Measurements from ENCODE around the gene KLF5. TPM values are rescaled to one million over a fixed set of nuclear protein-coding genes. Genes with fewer than 3 reads are reported as not detected.
"Not testable (repeated sequence)": the region's sequence is repeated elsewhere in the genome, so short reads cannot be mapped to it uniquely, and the experiment has no call there.

The KLF5 gene
- total and polyA plus RNA-seq, 4 experiments from 2014 or later, result 0.83 to 5.4 (median 4.2) TPM

DNA sequence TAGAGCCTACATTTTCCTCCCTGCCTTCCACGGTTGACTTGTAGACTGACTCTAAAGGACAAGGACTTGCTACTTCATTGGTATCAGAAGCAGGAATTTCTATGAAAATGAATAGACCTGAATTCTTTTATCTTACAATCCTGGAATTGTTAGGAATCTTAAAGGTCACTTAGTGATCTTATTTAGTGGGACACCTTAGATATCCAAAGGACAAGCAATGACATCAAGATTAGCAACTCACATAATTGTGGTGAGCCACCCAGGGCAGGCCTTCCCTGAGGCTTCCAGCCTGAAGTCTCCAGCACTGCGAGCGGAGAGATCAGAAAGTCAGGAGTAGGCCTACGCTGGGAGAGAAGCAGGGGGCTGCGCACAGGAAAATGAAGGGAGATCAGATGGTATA lies 37.8 kb downstream of the KLF5 start:
- Histone ChIP-seq H3K27me3 (ENCODE audit: insufficient read depth, low read length) (no peaks in the 10 kb centered on the region), H3K36me3 (ENCODE audit: insufficient read depth, low read length) (no peaks in the 10 kb centered on the region), H3K4me3 (ENCODE audit: low read length in 2 of 2) (no peak overlapping the region), H3K27ac (ENCODE audit: low read depth, low read length) (no peak overlapping the region), H3K9me3 (ENCODE audit: control insufficient read depth in 1 of 2, low read length in 2 of 2) (no peaks in the 10 kb centered on the region), H3K4me1 (ENCODE audit: insufficient read depth, low read length) (no peaks in the 10 kb centered on the region)
- ChIA-PET POLR2A (ENCODE audit: partially characterized antibody) (no interaction called here), CTCF (ENCODE audit: partially characterized antibody) (no interaction called here)
- no peak for DNase-seq
- Mint-ChIP-seq H3K27ac (no peak overlapping the region), H3K9me3 (peaks cover 0 to under 1% (median 0%) of the 10 kb centered on the region in 8 donors), H3K36me3 (no peaks in the 10 kb centered on the region), H3K27me3 (no peaks in the 10 kb centered on the region), H3K4me3 (no peak overlapping the region), H3K4me1 (peaks cover 0 to 4% (median under 1%) of the 10 kb centered on the region in 4 donors)
- intact Hi-C loops (cut with micrococcal nuclease), result no loop called here

GRCh38 chr13:73100781-73101180 lies 42.0 kb downstream of the KLF5 start:
- CTCF ChIA-PET (ENCODE audit: partially characterized antibody); H3K36me3 ChIP-seq (ENCODE audit: insufficient read depth, low read length); H3K4me1 Mint-ChIP-seq; H3K27me3 ChIP-seq (ENCODE audit: insufficient read depth, low read length); H3K36me3 Mint-ChIP-seq; H3K27me3 Mint-ChIP-seq; H3K4me3 Mint-ChIP-seq; DNase-seq; H3K27ac ChIP-seq (ENCODE audit: low read depth, low read length); H3K9me3 ChIP-seq (ENCODE audit: control insufficient read depth in 1 of 2, low read length in 2 of 2); POLR2A ChIA-PET (ENCODE audit: partially characterized antibody); H3K4me3 ChIP-seq (ENCODE audit: low read length in 2 of 2); H3K27ac Mint-ChIP-seq; intact Hi-C loops (cut with micrococcal nuclease); H3K9me3 Mint-ChIP-seq; H3K4me1 ChIP-seq (ENCODE audit: insufficient read depth, low read length): not testable (repeated sequence)

DNA sequence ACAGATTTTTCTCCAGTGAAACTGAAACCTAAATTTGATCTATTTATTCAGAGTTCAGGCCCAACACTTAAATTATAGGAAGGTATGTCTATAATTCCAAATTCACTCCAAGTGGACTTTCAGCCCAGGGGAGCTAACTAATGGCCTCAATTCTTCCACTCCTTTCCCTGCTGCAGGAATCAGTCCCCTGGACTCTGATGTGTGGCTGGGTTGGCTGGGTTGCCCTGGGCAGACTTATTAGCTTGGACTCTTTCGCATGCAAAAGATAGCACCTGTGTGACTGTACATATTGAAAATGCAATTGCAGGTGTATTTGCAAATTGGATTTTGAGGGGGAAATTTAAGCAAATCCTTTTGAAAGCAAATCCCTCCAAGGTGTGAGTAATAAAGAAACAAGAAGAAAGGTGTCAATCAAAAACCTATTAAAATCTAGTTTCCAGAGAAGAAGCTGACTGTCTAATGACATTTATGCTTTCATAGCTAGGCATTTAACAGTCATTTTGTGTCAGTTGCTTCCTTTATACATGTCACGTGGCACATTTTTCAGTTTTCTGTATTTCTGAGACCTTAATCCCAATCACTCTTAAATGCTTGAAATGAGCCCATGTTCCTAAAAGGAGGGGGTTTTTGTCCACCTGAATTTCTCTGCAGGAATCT lies 42.7 kb downstream of the KLF5 start:
- intact Hi-C loops (cut with micrococcal nuclease), result no loop called here
- ChIA-PET POLR2A (ENCODE audit: partially characterized antibody) (no interaction called here), CTCF (ENCODE audit: partially characterized antibody) (no interaction called here)
- Histone ChIP-seq H3K4me1 (ENCODE audit: insufficient read depth, low read length) (no peaks in the 10 kb centered on the region), H3K4me3 (ENCODE audit: low read length in 2 of 2) (no peak overlapping the region), H3K36me3 (ENCODE audit: insufficient read depth, low read length) (no peaks in the 10 kb centered on the region), H3K27ac (ENCODE audit: low read depth, low read length) (no peak overlapping the region), H3K27me3 (ENCODE audit: insufficient read depth, low read length) (no peaks in the 10 kb centered on the region), H3K9me3 (ENCODE audit: control insufficient read depth in 1 of 2, low read length in 2 of 2) (no peaks in the 10 kb centered on the region)
- H3K9me3 Mint-ChIP-seq, result no peaks in the 10 kb centered on the region
- H3K4me1 Mint-ChIP-seq, result no peaks in the 10 kb centered on the region
- H3K36me3 Mint-ChIP-seq, result no peaks in the 10 kb centered on the region
- DNase-seq, result no peak
- H3K27me3 Mint-ChIP-seq, result peaks cover 2 to 3% of the 10 kb centered on the region in 2 donors
- H3K27ac Mint-ChIP-seq, result no peak overlapping the region
- H3K4me3 Mint-ChIP-seq, result no peak overlapping the region

DNA sequence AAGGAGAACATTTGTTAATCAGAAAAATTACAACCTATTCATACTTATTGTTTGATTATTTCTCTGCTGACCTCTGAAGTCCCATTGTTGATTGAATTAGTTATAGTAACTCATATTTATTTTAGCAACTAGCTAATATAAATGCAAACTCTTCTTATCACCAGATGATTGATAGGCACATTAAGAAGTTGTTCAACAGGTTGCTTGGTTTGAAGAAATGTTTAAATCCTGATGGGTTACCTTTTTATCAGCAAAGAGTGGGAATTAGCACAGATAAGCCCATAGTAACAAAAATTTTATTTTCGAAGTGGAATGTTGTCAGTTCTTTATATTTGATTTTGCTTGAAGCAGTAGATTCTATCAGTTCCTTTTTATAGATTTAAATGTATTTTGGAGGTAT lies 44.4 kb downstream of the KLF5 start:
- H3K36me3 Mint-ChIP-seq, result no peaks in the 10 kb centered on the region
- Histone ChIP-seq H3K36me3 (ENCODE audit: insufficient read depth, low read length) (no peaks in the 10 kb centered on the region), H3K4me1 (ENCODE audit: insufficient read depth, low read length) (no peaks in the 10 kb centered on the region), H3K27me3 (ENCODE audit: insufficient read depth, low read length) (no peaks in the 10 kb centered on the region), H3K27ac (ENCODE audit: low read depth, low read length) (no peak overlapping the region), H3K4me3 (ENCODE audit: low read length in 2 of 2) (no peak overlapping the region), H3K9me3 (ENCODE audit: control insufficient read depth in 1 of 2, low read length in 2 of 2) (no peaks in the 10 kb centered on the region)
- H3K4me3 Mint-ChIP-seq, result no peak overlapping the region
- DNase-seq, result no peak
- ChIA-PET POLR2A (ENCODE audit: partially characterized antibody) (no interaction called here), CTCF (ENCODE audit: partially characterized antibody) (no interaction called here)
- no peaks in the 10 kb centered on the region for H3K4me1 Mint-ChIP-seq
- intact Hi-C loops (cut with micrococcal nuclease), result no loop called here
- no peak overlapping the region for H3K27ac Mint-ChIP-seq
- H3K9me3 Mint-ChIP-seq, result no peaks in the 10 kb centered on the region
- H3K27me3 Mint-ChIP-seq, result peaks cover 3 to 10% of the 10 kb centered on the region in 2 donors

DNA sequence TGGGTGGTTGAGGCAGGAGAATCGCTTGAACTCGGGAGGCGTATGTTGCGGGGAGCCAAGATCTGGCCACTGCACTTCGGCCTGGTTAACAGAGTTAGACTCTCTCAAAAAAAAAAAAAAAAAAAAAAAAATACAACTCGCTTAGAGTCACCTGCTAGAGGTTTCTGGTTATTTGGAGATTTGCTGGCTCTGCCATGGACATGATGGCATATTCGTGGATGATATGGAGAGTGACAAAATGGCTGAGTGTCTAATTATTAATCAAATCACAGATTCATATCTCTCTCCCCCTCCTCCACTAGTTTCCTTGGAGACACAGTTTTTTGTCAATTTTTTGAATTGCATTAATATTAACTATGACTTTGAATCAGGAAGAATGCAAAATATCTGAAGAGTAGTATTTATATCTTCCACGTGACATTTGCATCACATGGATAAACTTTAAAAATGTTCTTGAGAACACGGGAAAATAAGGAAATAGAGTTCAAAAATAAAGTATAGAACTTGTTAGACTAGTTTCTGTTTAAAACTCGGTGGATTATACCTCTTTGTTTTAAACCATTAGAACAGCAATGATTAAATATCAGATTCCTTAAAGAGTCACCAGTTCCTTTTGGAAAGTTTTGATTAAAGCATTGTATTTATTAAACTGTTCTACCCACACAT lies 47.8 kb downstream of the KLF5 start:
- Histone ChIP-seq H3K9me3 (ENCODE audit: control insufficient read depth in 1 of 2, low read length in 2 of 2) (no peaks in the 10 kb centered on the region), H3K27me3 (ENCODE audit: insufficient read depth, low read length) (no peaks in the 10 kb centered on the region), H3K4me3 (ENCODE audit: low read length in 2 of 2) (no peak overlapping the region), H3K36me3 (ENCODE audit: insufficient read depth, low read length) (no peaks in the 10 kb centered on the region), H3K27ac (ENCODE audit: low read depth, low read length) (no peak overlapping the region), H3K4me1 (ENCODE audit: insufficient read depth, low read length) (no peaks in the 10 kb centered on the region)
- Mint-ChIP-seq H3K9me3 (no peaks in the 10 kb centered on the region), H3K27me3 (peaks cover 3 to 10% of the 10 kb centered on the region in 2 donors), H3K4me1 (no peaks in the 10 kb centered on the region), H3K4me3 (no peak overlapping the region), H3K36me3 (no peaks in the 10 kb centered on the region), H3K27ac (no peak overlapping the region)
- intact Hi-C loops (cut with micrococcal nuclease), result no loop called here
- ChIA-PET POLR2A (ENCODE audit: partially characterized antibody) (no interaction called here), CTCF (ENCODE audit: partially characterized antibody) (no interaction called here)
- no peak for DNase-seq

GRCh38 chr13:73107481-73107880 lies 48.7 kb downstream of the KLF5 start:
- no peaks in the 10 kb centered on the region for H3K9me3 Mint-ChIP-seq
- Histone ChIP-seq H3K4me3 (ENCODE audit: low read length in 2 of 2) (no peak overlapping the region), H3K27me3 (ENCODE audit: insufficient read depth, low read length) (no peaks in the 10 kb centered on the region), H3K27ac (ENCODE audit: low read depth, low read length) (no peak overlapping the region), H3K36me3 (ENCODE audit: insufficient read depth, low read length) (no peaks in the 10 kb centered on the region), H3K9me3 (ENCODE audit: control insufficient read depth in 1 of 2, low read length in 2 of 2) (no peaks in the 10 kb centered on the region), H3K4me1 (ENCODE audit: insufficient read depth, low read length) (no peaks in the 10 kb centered on the region)
- no peak for DNase-seq
- peaks cover 2 to 10% of the 10 kb centered on the region in 2 donors for H3K27me3 Mint-ChIP-seq
- H3K36me3 Mint-ChIP-seq, result no peaks in the 10 kb centered on the region
- H3K4me3 Mint-ChIP-seq, result no peak overlapping the region
- intact Hi-C loops (cut with micrococcal nuclease), result no loop called here
- H3K27ac Mint-ChIP-seq, result no peak overlapping the region
- ChIA-PET POLR2A (ENCODE audit: partially characterized antibody) (no interaction called here), CTCF (ENCODE audit: partially characterized antibody) (no interaction called here)
- H3K4me1 Mint-ChIP-seq, result no peaks in the 10 kb centered on the region

DNA sequence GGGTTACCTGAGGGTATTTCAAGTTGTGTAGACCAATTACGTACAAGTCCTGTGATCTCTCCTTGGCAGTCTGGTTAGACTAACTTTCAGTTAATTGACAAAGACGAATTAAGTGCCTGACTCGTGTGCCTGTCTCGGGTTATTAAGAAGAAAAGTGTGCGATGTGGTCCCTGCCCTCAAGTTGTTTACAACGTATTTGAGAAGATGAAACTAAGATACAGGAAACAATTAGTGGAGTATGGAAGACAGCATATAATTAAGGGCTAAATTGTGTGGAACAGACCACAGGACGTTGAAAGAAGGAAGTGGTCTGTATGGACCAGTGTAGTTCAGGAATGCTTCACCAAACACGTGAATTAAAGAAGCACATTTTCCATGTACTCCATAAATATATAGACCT lies 49.2 kb downstream of the KLF5 start:
- H3K4me3 Mint-ChIP-seq, result no peak overlapping the region
- CTCF ChIA-PET (ENCODE audit: partially characterized antibody), result no interaction called here

More for the DNA sequence above, 49.2 kb downstream of the KLF5 start:
- no peaks in the 10 kb centered on the region for H3K36me3 ChIP-seq (ENCODE audit: insufficient read depth, low read length)
- H3K4me3 ChIP-seq (ENCODE audit: low read length in 2 of 2), result no peak overlapping the region
- no peaks in the 10 kb centered on the region for H3K4me1 Mint-ChIP-seq
- no peaks in the 10 kb centered on the region for H3K36me3 Mint-ChIP-seq
- no peak overlapping the region for H3K27ac Mint-ChIP-seq
- H3K27ac ChIP-seq (ENCODE audit: low read depth, low read length), result no peak overlapping the region
- H3K4me1 ChIP-seq (ENCODE audit: insufficient read depth, low read length), result no peaks in the 10 kb centered on the region
- POLR2A ChIA-PET (ENCODE audit: partially characterized antibody), result no interaction called here
- no peaks in the 10 kb centered on the region for H3K9me3 ChIP-seq (ENCODE audit: control insufficient read depth in 1 of 2, low read length in 2 of 2)
- no peaks in the 10 kb centered on the region for H3K27me3 ChIP-seq (ENCODE audit: insufficient read depth, low read length)
- H3K9me3 Mint-ChIP-seq, result no peaks in the 10 kb centered on the region
- intact Hi-C loops (cut with micrococcal nuclease), result no loop called here
- peaks cover 1 to 10% of the 10 kb centered on the region in 2 donors for H3K27me3 Mint-ChIP-seq
- no peak for DNase-seq

Data from CD4-positive, alpha-beta memory T cell (primary cell).